ENCODE data around the gene MYO18B. TPM values are rescaled to one million over a fixed set of nuclear protein-coding genes. Genes with fewer than 3 reads are reported as not detected.

The MYO18B gene
- total RNA-seq, 1 donor from 2014 or later, result 0.07 TPM

- Histone ChIP-seq H3K4me3 (ENCODE audit: insufficient read depth, low read depth, low read length) (no peak overlapping the region), H4K20me1 (ENCODE audit: insufficient read depth, low read length) (no peaks in the 10 kb centered on the region), H2AFZ (ENCODE audit: low read depth, low read length) (no peak overlapping the region), H3K9ac (ENCODE audit: low read length) (no peak overlapping the region), H3K4me1 (ENCODE audit: insufficient read depth, low read length) (no peaks in the 10 kb centered on the region), H3K36me3 (ENCODE audit: insufficient read depth, low read length) (no peaks in the 10 kb centered on the region), H3K27ac (ENCODE audit: low read depth, low read length) (no peak overlapping the region), H3K4me2 (ENCODE audit: low read length) (no peak overlapping the region), H3K79me2 (ENCODE audit: insufficient read depth, low read length) (no peaks in the 10 kb centered on the region), H3K9me3 (ENCODE audit: insufficient read depth, low read depth, low read length) (peaks cover 14% of the 10 kb centered on the region), H3K27me3 (ENCODE audit: insufficient read depth, low read length) (no peaks in the 10 kb centered on the region)
- DNase-seq (ENCODE audit: low read depth), result no peak
- H3K27me3 Mint-ChIP-seq (ENCODE audit: low read depth, unreplicated experiment), result peaks cover 38% of the 10 kb centered on the region
- no peak overlapping the region for H3K4me3 Mint-ChIP-seq (ENCODE audit: unreplicated experiment)
- H3K36me3 Mint-ChIP-seq (ENCODE audit: low read depth, unreplicated experiment), result no peaks in the 10 kb centered on the region
- H3K27ac Mint-ChIP-seq (ENCODE audit: unreplicated experiment), result no peak overlapping the region
- H3K4me1 Mint-ChIP-seq (ENCODE audit: low read depth, unreplicated experiment), result no peaks in the 10 kb centered on the region
- TF ChIP-seq EZH2 (IDR thresholded peaks at IDR 0.05; ENCODE audit: insufficient read depth, low read length) (no peak), CTCF (IDR thresholded peaks at IDR 0.05; ENCODE audit: insufficient read depth, low read depth, low read length) (no peak)
- peaks cover 8% of the 10 kb centered on the region for H3K9me3 Mint-ChIP-seq (ENCODE audit: unreplicated experiment)
- no peak for FAIRE-seq
Measured at GRCh38 chr22:26023104-26023775, 281.3 kb downstream of the MYO18B start.

GRCh38 chr22:26025626-26026025, 283.6 kb downstream of the MYO18B start:
- Mint-ChIP-seq H3K36me3 (ENCODE audit: low read depth, unreplicated experiment) (no peaks in the 10 kb centered on the region), H3K4me1 (ENCODE audit: low read depth, unreplicated experiment) (no peaks in the 10 kb centered on the region), H3K27me3 (ENCODE audit: low read depth, unreplicated experiment) (peaks cover 41% of the 10 kb centered on the region), H3K27ac (ENCODE audit: unreplicated experiment) (no peak overlapping the region), H3K4me3 (ENCODE audit: unreplicated experiment) (no peak overlapping the region), H3K9me3 (ENCODE audit: unreplicated experiment) (peaks cover 8% of the 10 kb centered on the region)
- no peak overlapping the region for H3K27ac ChIP-seq (ENCODE audit: low read depth, low read length)
- no peaks in the 10 kb centered on the region for H3K4me1 ChIP-seq (ENCODE audit: insufficient read depth, low read length)
- H3K79me2 ChIP-seq (ENCODE audit: insufficient read depth, low read length), result no peaks in the 10 kb centered on the region
- no peak overlapping the region for H3K4me3 ChIP-seq (ENCODE audit: insufficient read depth, low read depth, low read length)
- H3K9me3 ChIP-seq (ENCODE audit: insufficient read depth, low read depth, low read length), result peaks cover 14% of the 10 kb centered on the region
- TF ChIP-seq CTCF (IDR thresholded peaks at IDR 0.05; ENCODE audit: insufficient read depth, low read depth, low read length) (no peak), EZH2 (IDR thresholded peaks at IDR 0.05; ENCODE audit: insufficient read depth, low read length) (no peak)
- H3K4me2 ChIP-seq (ENCODE audit: low read length), result no peak overlapping the region
- H3K9ac ChIP-seq (ENCODE audit: low read length), result no peak overlapping the region
- H4K20me1 ChIP-seq (ENCODE audit: insufficient read depth, low read length), result no peaks in the 10 kb centered on the region
- FAIRE-seq (no peak), DNase-seq (ENCODE audit: low read depth) (no peak)
- no peak overlapping the region for H2AFZ ChIP-seq (ENCODE audit: low read depth, low read length)
- H3K36me3 ChIP-seq (ENCODE audit: insufficient read depth, low read length), result no peaks in the 10 kb centered on the region
- no peaks in the 10 kb centered on the region for H3K27me3 ChIP-seq (ENCODE audit: insufficient read depth, low read length)

GRCh38 chr22:26027341-26027740, 285.4 kb downstream of the MYO18B start:
- Histone ChIP-seq H3K4me3 (ENCODE audit: insufficient read depth, low read depth, low read length) (no peak overlapping the region), H4K20me1 (ENCODE audit: insufficient read depth, low read length) (no peaks in the 10 kb centered on the region), H3K9me3 (ENCODE audit: insufficient read depth, low read depth, low read length) (peaks cover 13% of the 10 kb centered on the region), H3K79me2 (ENCODE audit: insufficient read depth, low read length) (no peaks in the 10 kb centered on the region), H2AFZ (ENCODE audit: low read depth, low read length) (no peak overlapping the region), H3K9ac (ENCODE audit: low read length) (no peak overlapping the region), H3K36me3 (ENCODE audit: insufficient read depth, low read length) (no peaks in the 10 kb centered on the region), H3K4me2 (ENCODE audit: low read length) (no peak overlapping the region), H3K27me3 (ENCODE audit: insufficient read depth, low read length) (no peaks in the 10 kb centered on the region), H3K27ac (ENCODE audit: low read depth, low read length) (no peak overlapping the region), H3K4me1 (ENCODE audit: insufficient read depth, low read length) (no peaks in the 10 kb centered on the region)
- DNase-seq (ENCODE audit: low read depth) (no peak), FAIRE-seq (no peak)
- no peak overlapping the region for H3K27ac Mint-ChIP-seq (ENCODE audit: unreplicated experiment)
- H3K36me3 Mint-ChIP-seq (ENCODE audit: low read depth, unreplicated experiment), result no peaks in the 10 kb centered on the region
- H3K4me3 Mint-ChIP-seq (ENCODE audit: unreplicated experiment), result no peak overlapping the region
- H3K27me3 Mint-ChIP-seq (ENCODE audit: low read depth, unreplicated experiment), result peaks cover 39% of the 10 kb centered on the region
- H3K9me3 Mint-ChIP-seq (ENCODE audit: unreplicated experiment), result peaks cover 8% of the 10 kb centered on the region
- TF ChIP-seq EZH2 (IDR thresholded peaks at IDR 0.05; ENCODE audit: insufficient read depth, low read length) (no peak), CTCF (IDR thresholded peaks at IDR 0.05; ENCODE audit: insufficient read depth, low read depth, low read length) (no peak)
- no peaks in the 10 kb centered on the region for H3K4me1 Mint-ChIP-seq (ENCODE audit: low read depth, unreplicated experiment)

Measured in astrocyte (in vitro differentiated cells and primary cell).